Measurements from ENCODE around the gene MVD.

MVD gene

GRCh38 chr16:88662843-88663606 is at the start of gene MVD:
Gene MVD, minus strand, starts transcription at chr16:88663091. Its CDS starts 11 bp downstream, at chr16:88663080.
- DNase-seq (ENCODE audit: low read depth) = peak; percentile 96

GRCh38 chr16:88712362-88712979 is 49.6 kb upstream of the MVD start:
- no peak for DNase-seq (ENCODE audit: low read depth)

GRCh38 chr16:88711750-88712340 is 49.0 kb upstream of the MVD start:
- DNase-seq (ENCODE audit: low read depth) = no peak

- DNase-seq (ENCODE audit: low read depth) = no peak
Measured at GRCh38 chr16:88710556-88710955, 47.7 kb upstream of the MVD start.

- DNase-seq (ENCODE audit: low read depth) = no peak
Measured at GRCh38 chr16:88706965-88707826, 44.3 kb upstream of the MVD start.

GRCh38 chr16:88706229-88706964 is 43.5 kb upstream of the MVD start, which contains the start of the genes CTU2 and RNF166:
Gene CTU2, plus strand, starts transcription at chr16:88706503. Its CDS starts 28 bp downstream, at chr16:88706531.
Gene RNF166, minus strand, starts transcription at chr16:88706408. Its CDS starts 83 bp downstream, at chr16:88706325.
- peak; percentile 57 for DNase-seq (ENCODE audit: low read depth)

- DNase-seq (ENCODE audit: low read depth) = no peak
Measured at GRCh38 chr16:88705801-88706228, 42.9 kb upstream of the MVD start.

GRCh38 chr16:88705076-88705684 is 42.3 kb upstream of the MVD start:
- no peak for DNase-seq (ENCODE audit: low read depth)

- DNase-seq (ENCODE audit: low read depth) = no peak
Measured at GRCh38 chr16:88703486-88704309, 40.8 kb upstream of the MVD start.

GRCh38 chr16:88702371-88703210 is 39.7 kb upstream of the MVD start:
- DNase-seq (ENCODE audit: low read depth) = no peak

- DNase-seq (ENCODE audit: low read depth) = no peak
Measured at GRCh38 chr16:88701581-88702370, 38.9 kb upstream of the MVD start.

- DNase-seq (ENCODE audit: low read depth) = no peak
Measured at GRCh38 chr16:88700636-88701482, 38.0 kb upstream of the MVD start.

GRCh38 chr16:88700322-88700635 is 37.4 kb upstream of the MVD start:
- DNase-seq (ENCODE audit: low read depth) = no peak

- no peak for DNase-seq (ENCODE audit: low read depth)
Measured at GRCh38 chr16:88699180-88699579, 36.3 kb upstream of the MVD start.

- DNase-seq (ENCODE audit: low read depth) = no peak
Measured at GRCh38 chr16:88698646-88699045, 35.8 kb upstream of the MVD start.

- no peak for DNase-seq (ENCODE audit: low read depth)
Measured at GRCh38 chr16:88697831-88698615, 35.1 kb upstream of the MVD start.
